ENCODE results near the gene ASH1L. TPM values are rescaled to one million over a fixed set of nuclear protein-coding genes. Genes with fewer than 3 reads are reported as not detected.

ASH1L gene
- total and polyA plus RNA-seq, 9 of the 15 experiments (the other 6 are each of a cell fraction or from before 2014, with no cell fraction given): 2.0 to 23.3 (median 14.6) TPM

DNA sequence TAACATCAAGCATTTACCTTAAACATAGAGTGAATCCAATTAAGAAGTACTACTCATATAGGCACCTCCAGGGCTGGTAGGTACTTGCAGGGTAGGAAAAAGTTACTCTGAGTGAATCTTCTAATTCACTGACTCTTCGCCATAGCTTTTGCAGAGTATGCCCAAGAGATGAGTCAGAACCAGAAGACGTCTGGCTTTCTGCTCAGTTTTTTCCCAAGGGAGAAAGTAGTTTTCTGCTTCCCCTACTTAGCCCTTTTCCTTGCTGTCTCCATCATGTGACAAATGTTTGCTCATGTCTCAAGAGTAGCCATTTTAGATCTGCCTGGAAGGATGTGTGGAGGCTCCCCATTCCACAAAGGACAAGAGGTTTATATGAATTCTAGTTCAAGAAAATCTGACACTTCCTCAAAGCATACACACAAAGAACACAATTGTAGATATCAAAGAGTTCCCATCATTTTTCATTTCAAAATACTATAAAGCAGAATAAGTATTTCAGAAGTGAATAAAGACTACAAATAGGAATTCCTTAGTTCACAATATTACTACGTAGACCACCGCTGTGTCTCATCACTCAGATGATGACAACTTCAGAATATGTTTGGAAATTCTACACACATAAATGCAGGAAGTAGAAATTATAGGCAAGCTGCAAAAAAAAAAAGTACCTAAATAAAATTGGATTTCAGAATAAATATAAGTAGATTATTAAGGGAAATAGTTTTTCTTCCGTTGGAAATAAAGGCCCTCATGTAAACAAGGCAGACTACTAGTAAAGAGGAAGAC, 98.5 kb downstream of the ASH1L start:
- ATAC-seq: no peak
- intact Hi-C loops (cut with micrococcal nuclease) (no loop called here), in situ Hi-C loops (cut with MboI) (no loop called here)
- Histone ChIP-seq H3K27ac (ENCODE audit: extremely low read depth, low read depth, low read length) (no peak overlapping the region), H3K27me3 (ENCODE audit: control insufficient read depth in 2 of 2, insufficient read depth in 2 of 2, low read length in 2 of 2) (no peaks in the 10 kb centered on the region), H3K4me2 (ENCODE audit: insufficient read depth, low read length) (no peak overlapping the region), H3K9ac (ENCODE audit: insufficient read depth in 1 of 2, low read depth in 2 of 2, low read length in 2 of 2) (no peak overlapping the region), H3K4me1 (replicated peaks in 1 of 2; ENCODE audit: control insufficient read depth in 2 of 2, insufficient read depth in 2 of 2, low read length in 2 of 2) (no peaks in the 10 kb centered on the region), H3K36me3 (ENCODE audit: control insufficient read depth, insufficient read depth, low read length) (peaks cover 34% of the 10 kb centered on the region), H3K9me3 (replicated peaks; ENCODE audit: control insufficient read depth, insufficient read depth, low read depth, low read length) (no peaks in the 10 kb centered on the region), H3K4me3 (no peak overlapping the region), H3K79me2 (ENCODE audit: control insufficient read depth, insufficient read depth, low read length) (peaks cover 37% of the 10 kb centered on the region; the same call in 2 of the 3 replicates), H4K20me1 (replicated peaks; ENCODE audit: control insufficient read depth, insufficient read depth, low read length) (no peaks in the 10 kb centered on the region), H3K9me1 (ENCODE audit: control insufficient read depth, insufficient read depth, low read length) (no peaks in the 10 kb centered on the region), H2AFZ (ENCODE audit: low read depth, low read length) (no peak overlapping the region)
- POLR2A ChIA-PET: interaction anchor here (1.5 kb wide), 1 partner anchor 8 kb away, joined by 4 read pairs; no protein-coding TSS in a partner anchor
- no peak for FAIRE-seq
- BruUV-seq (replicated peaks): no TSS peak
- WGBS (ENCODE audit: insufficient coverage, low coverage, missing lambda C conversion rate): 93% methylated on average over 5 of the region's 5 CpGs
- no peak for TF ChIP-seq MBD2 (IDR thresholded peaks at IDR 0.05; ENCODE audit: borderline replicate concordance, low read depth)
- no peak for TF ChIP-seq JUN (IDR thresholded peaks at IDR 0.05; ENCODE audit: borderline replicate concordance, low read depth, low read length)
- no peak for TF ChIP-seq JUN (CRISPR knock-in tag; IDR thresholded peaks at IDR 0.05; ENCODE audit: borderline replicate concordance)
- no peak for TF ChIP-seq RBM14 (IDR thresholded peaks at IDR 0.05; ENCODE audit: borderline replicate concordance, insufficient read depth, low read depth, low read length)
- TF ChIP-seq NBN (IDR thresholded peaks at IDR 0.05; ENCODE audit: low read depth): no peak
- no peak for TF ChIP-seq ZNF316 (IDR thresholded peaks at IDR 0.05)
- TF ChIP-seq, protein P1, sequence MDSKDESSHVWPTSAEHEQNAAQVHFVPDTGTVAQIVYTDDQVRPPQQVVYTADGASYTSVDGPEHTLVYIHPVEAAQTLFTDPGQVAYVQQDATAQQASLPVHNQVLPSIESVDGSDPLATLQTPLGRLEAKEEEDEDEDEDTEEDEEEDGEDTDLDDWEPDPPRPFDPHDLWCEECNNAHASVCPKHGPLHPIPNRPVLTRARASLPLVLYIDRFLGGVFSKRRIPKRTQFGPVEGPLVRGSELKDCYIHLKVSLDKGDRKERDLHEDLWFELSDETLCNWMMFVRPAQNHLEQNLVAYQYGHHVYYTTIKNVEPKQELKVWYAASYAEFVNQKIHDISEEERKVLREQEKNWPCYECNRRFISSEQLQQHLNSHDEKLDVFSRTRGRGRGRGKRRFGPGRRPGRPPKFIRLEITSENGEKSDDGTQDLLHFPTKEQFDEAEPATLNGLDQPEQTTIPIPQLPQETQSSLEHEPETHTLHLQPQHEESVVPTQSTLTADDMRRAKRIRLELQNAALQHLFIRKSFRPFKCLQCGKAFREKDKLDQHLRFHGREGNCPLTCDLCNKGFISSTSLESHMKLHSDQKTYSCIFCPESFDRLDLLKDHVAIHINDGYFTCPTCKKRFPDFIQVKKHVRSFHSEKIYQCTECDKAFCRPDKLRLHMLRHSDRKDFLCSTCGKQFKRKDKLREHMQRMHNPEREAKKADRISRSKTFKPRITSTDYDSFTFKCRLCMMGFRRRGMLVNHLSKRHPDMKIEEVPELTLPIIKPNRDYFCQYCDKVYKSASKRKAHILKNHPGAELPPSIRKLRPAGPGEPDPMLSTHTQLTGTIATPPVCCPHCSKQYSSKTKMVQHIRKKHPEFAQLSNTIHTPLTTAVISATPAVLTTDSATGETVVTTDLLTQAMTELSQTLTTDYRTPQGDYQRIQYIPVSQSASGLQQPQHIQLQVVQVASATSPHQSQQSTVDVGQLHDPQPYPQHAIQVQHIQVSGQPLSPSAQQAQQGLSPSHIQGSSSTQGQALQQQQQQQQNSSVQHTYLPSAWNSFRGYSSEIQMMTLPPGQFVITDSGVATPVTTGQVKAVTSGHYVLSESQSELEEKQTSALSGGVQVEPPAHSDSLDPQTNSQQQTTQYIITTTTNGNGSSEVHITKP (IDR thresholded peaks at IDR 0.05; ENCODE audit: partially characterized antibody): no peak
- TF ChIP-seq ZNF695 (CRISPR knock-in tag; IDR thresholded peaks at IDR 0.05): no peak
- no peak for TF ChIP-seq ZNF253 (CRISPR knock-in tag; conservative IDR thresholded peaks at IDR 0.05)
- TF ChIP-seq, protein P2, sequence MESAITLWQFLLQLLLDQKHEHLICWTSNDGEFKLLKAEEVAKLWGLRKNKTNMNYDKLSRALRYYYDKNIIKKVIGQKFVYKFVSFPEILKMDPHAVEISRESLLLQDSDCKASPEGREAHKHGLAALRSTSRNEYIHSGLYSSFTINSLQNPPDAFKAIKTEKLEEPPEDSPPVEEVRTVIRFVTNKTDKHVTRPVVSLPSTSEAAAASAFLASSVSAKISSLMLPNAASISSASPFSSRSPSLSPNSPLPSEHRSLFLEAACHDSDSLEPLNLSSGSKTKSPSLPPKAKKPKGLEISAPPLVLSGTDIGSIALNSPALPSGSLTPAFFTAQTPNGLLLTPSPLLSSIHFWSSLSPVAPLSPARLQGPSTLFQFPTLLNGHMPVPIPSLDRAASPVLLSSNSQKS (CRISPR knock-in tag; IDR thresholded peaks at IDR 0.05): no peak
- no peak for TF ChIP-seq BMI1 (IDR thresholded peaks at IDR 0.05; ENCODE audit: low read length)
- no peak for TF ChIP-seq NR4A1 (CRISPR knock-in tag; IDR thresholded peaks at IDR 0.05)
- no peak for TF ChIP-seq NR4A1 (tag; IDR thresholded peaks at IDR 0.05)
- TF ChIP-seq ZNF232 (CRISPR knock-in tag; IDR thresholded peaks at IDR 0.05): no peak
- no peak for TF ChIP-seq PHF20 (IDR thresholded peaks at IDR 0.05; ENCODE audit: partially characterized antibody)
- no peak for TF ChIP-seq GTF2E2 (tag; IDR thresholded peaks at IDR 0.05)
- TF ChIP-seq, protein P3, sequence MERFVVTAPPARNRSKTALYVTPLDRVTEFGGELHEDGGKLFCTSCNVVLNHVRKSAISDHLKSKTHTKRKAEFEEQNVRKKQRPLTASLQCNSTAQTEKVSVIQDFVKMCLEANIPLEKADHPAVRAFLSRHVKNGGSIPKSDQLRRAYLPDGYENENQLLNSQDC (CRISPR knock-in tag; IDR thresholded peaks at IDR 0.05): no peak
- TF ChIP-seq RBM22 (IDR thresholded peaks at IDR 0.05; ENCODE audit: low read depth, low read length, poor library complexity, severe bottlenecking): no peak
- no peak for TF ChIP-seq KDM2B (CRISPR knock-in tag; IDR thresholded peaks at IDR 0.05)
- DNase-seq (ENCODE audit: extremely low read depth in 1 of 4, low spot score in 3 of 4): no peak
- CTCF ChIA-PET (ENCODE audit: low intra/inter-chr PET ratio): no interaction called here
